IPS-18a (cell line): ENCODE measurements around the gene SEC23A.
"Not testable (repeated sequence)": the region's sequence is repeated elsewhere in the genome, so short reads cannot be mapped to it uniquely, and the experiment has no call there.

Source experiments
- H3K27ac ChIP-seq: one replicate; pipeline ENCODE4 v1.5.1; 2013; ENCODE audit warnings: low read length
- H3K27me3 ChIP-seq: one replicate; pipeline ENCODE4 v1.6.1; 2013; ENCODE audit warnings: mild to moderate bottlenecking, low read length; ENCODE audit not compliant: control insufficient read depth, insufficient read depth
- H3K36me3 ChIP-seq: one replicate; pipeline ENCODE4 v1.6.1; 2013; ENCODE audit warnings: low read depth, low read length; ENCODE audit not compliant: control insufficient read depth
- H3K4me1 ChIP-seq: one replicate; pipeline ENCODE4 v1.6.1; 2013; ENCODE audit warnings: low read depth, low read length; ENCODE audit not compliant: control insufficient read depth
- H3K4me3 ChIP-seq: one replicate; pipeline ENCODE4 v1.5.1; 2013; ENCODE audit warnings: low read length
- H3K9ac ChIP-seq: one replicate; pipeline ENCODE4 v1.6.1; 2013; ENCODE audit warnings: mild to moderate bottlenecking, low read length, moderate library complexity
- H3K9me3 ChIP-seq: one replicate; pipeline ENCODE4 v1.6.1; 2013; ENCODE audit warnings: low read depth, low read length; ENCODE audit not compliant: control insufficient read depth

Gene SEC23A

GRCh38 chr14:39109893-39110715 is 7.1 kb upstream of the SEC23A start:
- Histone ChIP-seq H3K27ac (no peak overlapping the region), H3K9ac (no peak overlapping the region), H3K9me3 (no peaks in the 10 kb centered on the region), H3K27me3 (no peaks in the 10 kb centered on the region), H3K4me1 (peaks cover 11% of the 10 kb centered on the region), H3K36me3 (no peaks in the 10 kb centered on the region), H3K4me3 (no peak overlapping the region)

GRCh38 chr14:39108791-39109190 is 5.8 kb upstream of the SEC23A start:
- H3K4me1 ChIP-seq: peaks cover 4% of the 10 kb centered on the region
- H3K27me3 ChIP-seq: no peaks in the 10 kb centered on the region
- no peak overlapping the region for H3K27ac ChIP-seq
- H3K36me3 ChIP-seq: no peaks in the 10 kb centered on the region
- H3K9me3 ChIP-seq: no peaks in the 10 kb centered on the region
- no peak overlapping the region for H3K4me3 ChIP-seq
- no peak overlapping the region for H3K9ac ChIP-seq

GRCh38 chr14:39107591-39107996 is 4.6 kb upstream of the SEC23A start:
- Histone ChIP-seq H3K4me3 (no peak overlapping the region), H3K9ac (no peak overlapping the region), H3K27me3 (no peaks in the 10 kb centered on the region), H3K27ac (no peak overlapping the region), H3K9me3 (no peaks in the 10 kb centered on the region), H3K4me1 (peaks cover 3% of the 10 kb centered on the region), H3K36me3 (no peaks in the 10 kb centered on the region)

- H3K9me3 ChIP-seq, H3K27ac ChIP-seq, H3K27me3 ChIP-seq, H3K36me3 ChIP-seq, H3K4me1 ChIP-seq: not testable (repeated sequence)
- Histone ChIP-seq H3K9ac (peak overlapping the region; percentile 81), H3K4me3 (peak overlapping the region; percentile 98)
Measured at GRCh38 chr14:39104078-39104801, 1.2 kb upstream of the SEC23A start.

- Histone ChIP-seq H3K4me1 (peaks cover 3% of the 10 kb centered on the region), H3K36me3 (no peaks in the 10 kb centered on the region), H3K27me3 (no peaks in the 10 kb centered on the region), H3K4me3 (peak overlapping the region; percentile 98), H3K9ac (peak overlapping the region; percentile 81), H3K9me3 (no peaks in the 10 kb centered on the region), H3K27ac (no peak overlapping the region)
Measured at GRCh38 chr14:39102265-39102968, 618 bp downstream of the SEC23A start.

- no peak overlapping the region for H3K9ac ChIP-seq
- no peaks in the 10 kb centered on the region for H3K27me3 ChIP-seq
- H3K4me1 ChIP-seq: peaks cover 10% of the 10 kb centered on the region
- H3K36me3 ChIP-seq: peaks cover 12% of the 10 kb centered on the region
- no peaks in the 10 kb centered on the region for H3K9me3 ChIP-seq
- H3K27ac ChIP-seq: no peak overlapping the region
- no peak overlapping the region for H3K4me3 ChIP-seq
Measured at GRCh38 chr14:39099748-39100147, 3.3 kb downstream of the SEC23A start.

GRCh38 chr14:39099215-39099614 is 3.8 kb downstream of the SEC23A start:
- H3K36me3 ChIP-seq: peaks cover 16% of the 10 kb centered on the region
- H3K9ac ChIP-seq, H3K9me3 ChIP-seq, H3K4me3 ChIP-seq, H3K27me3 ChIP-seq, H3K4me1 ChIP-seq, H3K27ac ChIP-seq: not testable (repeated sequence)

GRCh38 chr14:39097159-39097558 is 5.9 kb downstream of the SEC23A start:
- Histone ChIP-seq H3K4me3 (no peak overlapping the region), H3K27me3 (no peaks in the 10 kb centered on the region), H3K27ac (no peak overlapping the region), H3K4me1 (peaks cover 7% of the 10 kb centered on the region), H3K9ac (no peak overlapping the region), H3K9me3 (no peaks in the 10 kb centered on the region), H3K36me3 (peaks cover 30% of the 10 kb centered on the region)

- H3K27me3 ChIP-seq: no peaks in the 10 kb centered on the region
- no peaks in the 10 kb centered on the region for H3K9me3 ChIP-seq
- no peak overlapping the region for H3K27ac ChIP-seq
- H3K4me3 ChIP-seq: no peak overlapping the region
- no peak overlapping the region for H3K9ac ChIP-seq
- peaks cover 49% of the 10 kb centered on the region for H3K36me3 ChIP-seq
- peaks cover 7% of the 10 kb centered on the region for H3K4me1 ChIP-seq
Measured at GRCh38 chr14:39094515-39094914, 8.5 kb downstream of the SEC23A start.

GRCh38 chr14:39091716-39092115 is 11.3 kb downstream of the SEC23A start:
- Histone ChIP-seq H3K4me3 (no peak overlapping the region), H3K4me1 (peaks cover under 1% of the 10 kb centered on the region), H3K9me3 (no peaks in the 10 kb centered on the region), H3K27me3 (no peaks in the 10 kb centered on the region), H3K36me3 (peaks cover 61% of the 10 kb centered on the region), H3K27ac (no peak overlapping the region), H3K9ac (no peak overlapping the region)

GRCh38 chr14:39090548-39091111 is 12.4 kb downstream of the SEC23A start:
- Histone ChIP-seq H3K36me3 (peaks cover 67% of the 10 kb centered on the region), H3K27ac (no peak overlapping the region), H3K9me3 (no peaks in the 10 kb centered on the region), H3K4me1 (no peaks in the 10 kb centered on the region), H3K9ac (no peak overlapping the region), H3K4me3 (no peak overlapping the region), H3K27me3 (no peaks in the 10 kb centered on the region)
